ENCODE results near the gene TMC8. TPM values are rescaled to one million over a fixed set of nuclear protein-coding genes. Genes with fewer than 3 reads are reported as not detected.

The TMC8 gene
- total RNA-seq, 1 donor from 2014 or later = 0.40 TPM

DNA sequence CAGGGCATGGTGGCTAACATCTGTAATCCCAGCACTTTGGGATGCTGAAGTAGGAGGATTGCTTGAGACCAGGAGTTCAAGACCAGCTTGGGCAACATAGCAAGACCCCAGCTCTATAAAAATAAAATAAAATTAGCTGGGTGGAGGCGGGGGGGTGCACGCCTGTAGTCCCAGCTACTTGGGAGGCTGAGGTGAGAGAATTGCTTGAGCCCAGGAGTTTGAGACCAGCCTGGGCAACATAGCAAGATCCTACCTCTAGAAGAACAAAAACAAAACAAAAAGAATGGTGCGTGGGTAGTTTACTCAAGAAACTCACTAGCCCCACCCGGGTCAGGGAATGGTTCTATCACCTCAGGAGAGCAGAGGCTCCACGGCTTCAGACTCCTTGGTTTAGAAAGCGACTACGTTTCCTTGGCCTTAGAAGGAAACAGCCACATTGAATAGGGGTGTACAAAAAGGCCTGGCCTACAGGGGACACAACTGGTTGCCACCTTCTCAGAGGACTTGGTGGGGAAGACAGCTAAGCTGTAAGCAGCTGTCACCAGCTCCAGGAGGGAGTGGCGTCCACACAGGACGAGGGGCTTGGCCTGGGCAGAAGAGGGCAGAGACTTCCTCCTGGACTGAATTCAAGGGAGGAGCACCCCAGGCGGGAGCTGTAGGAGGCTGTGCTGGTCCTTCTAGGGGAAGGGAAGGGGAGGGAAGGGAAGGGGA is 55.6 kb downstream of the TMC8 start:
- Mint-ChIP-seq H3K4me3 (ENCODE audit: unreplicated experiment) (peak overlapping the region; percentile 78), H3K9me3 (ENCODE audit: low read depth) (no peaks in the 10 kb centered on the region), H3K27me3 (ENCODE audit: low read depth) (no peaks in the 10 kb centered on the region), H3K27ac (ENCODE audit: unreplicated experiment) (peak overlapping the region; percentile 17), H3K36me3 (ENCODE audit: low read depth) (peaks cover 3% of the 10 kb centered on the region), H3K4me1 (ENCODE audit: low read depth) (peaks cover 27% of the 10 kb centered on the region)
- DNase-seq (ENCODE audit: low spot score) = no peak
- TF ChIP-seq, protein P1, sequence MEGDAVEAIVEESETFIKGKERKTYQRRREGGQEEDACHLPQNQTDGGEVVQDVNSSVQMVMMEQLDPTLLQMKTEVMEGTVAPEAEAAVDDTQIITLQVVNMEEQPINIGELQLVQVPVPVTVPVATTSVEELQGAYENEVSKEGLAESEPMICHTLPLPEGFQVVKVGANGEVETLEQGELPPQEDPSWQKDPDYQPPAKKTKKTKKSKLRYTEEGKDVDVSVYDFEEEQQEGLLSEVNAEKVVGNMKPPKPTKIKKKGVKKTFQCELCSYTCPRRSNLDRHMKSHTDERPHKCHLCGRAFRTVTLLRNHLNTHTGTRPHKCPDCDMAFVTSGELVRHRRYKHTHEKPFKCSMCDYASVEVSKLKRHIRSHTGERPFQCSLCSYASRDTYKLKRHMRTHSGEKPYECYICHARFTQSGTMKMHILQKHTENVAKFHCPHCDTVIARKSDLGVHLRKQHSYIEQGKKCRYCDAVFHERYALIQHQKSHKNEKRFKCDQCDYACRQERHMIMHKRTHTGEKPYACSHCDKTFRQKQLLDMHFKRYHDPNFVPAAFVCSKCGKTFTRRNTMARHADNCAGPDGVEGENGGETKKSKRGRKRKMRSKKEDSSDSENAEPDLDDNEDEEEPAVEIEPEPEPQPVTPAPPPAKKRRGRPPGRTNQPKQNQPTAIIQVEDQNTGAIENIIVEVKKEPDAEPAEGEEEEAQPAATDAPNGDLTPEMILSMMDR (IDR thresholded peaks at IDR 0.05) = no peak

DNA sequence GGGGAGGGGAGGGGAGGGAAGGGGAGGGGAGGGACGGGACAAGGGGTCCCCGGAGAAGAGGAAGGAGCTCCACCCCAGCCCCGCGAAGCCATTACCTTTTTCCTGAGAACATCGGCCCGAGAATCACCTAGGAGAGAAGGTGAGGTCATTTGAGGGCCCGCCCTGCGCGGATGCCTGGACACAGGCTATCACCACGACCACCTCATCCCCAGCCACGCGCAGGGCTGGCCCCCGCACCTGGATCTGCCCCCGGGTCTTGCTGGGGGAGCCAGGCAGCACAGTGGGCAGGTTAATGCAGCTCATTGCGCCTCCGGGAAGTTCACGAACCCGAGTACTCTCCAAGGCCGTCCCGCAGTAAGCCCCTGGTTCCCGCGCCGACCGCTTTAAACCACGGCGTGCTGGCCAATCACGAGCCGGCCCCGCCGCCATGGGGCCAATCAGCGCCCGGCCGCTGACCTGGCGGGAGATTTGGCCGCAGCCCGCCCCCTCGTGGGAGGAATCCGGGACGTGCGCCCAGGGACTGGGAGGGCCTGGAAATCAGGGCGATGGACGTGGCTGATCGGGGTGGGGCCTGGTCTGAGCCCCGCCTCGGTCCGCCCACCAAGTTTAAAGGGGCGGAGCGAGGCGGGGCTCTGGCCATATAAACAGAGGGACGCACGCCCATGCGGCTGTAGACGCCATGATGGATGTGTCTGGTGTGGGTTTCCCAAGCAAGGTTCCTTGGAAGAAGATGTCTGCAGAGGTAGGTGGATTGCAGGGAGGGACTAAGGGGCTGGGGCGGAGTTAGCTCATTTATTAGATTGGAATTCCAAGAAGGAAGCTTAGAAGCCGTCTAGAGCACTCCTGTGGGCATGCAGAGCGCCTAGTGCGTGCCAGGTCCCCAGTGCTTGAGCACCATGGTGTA is 56.4 kb downstream of the TMC8 start, which contains the start of the genes AFMID and TK1:
Gene AFMID (plus strand): TSS at position 671 of the 904 bp plus-strand sequence. CDS start 9 bp downstream, at position 680.
Gene TK1 (minus strand): TSS at position 361 of the 904 bp plus-strand sequence. CDS start 58 bp downstream, at position 303.
- H3K27ac Mint-ChIP-seq (ENCODE audit: unreplicated experiment) = peak within 1 kb of the TSS; percentile 81
- peak; percentile 97 for DNase-seq (ENCODE audit: low spot score)
- TF ChIP-seq, protein P1 (IDR thresholded peaks at IDR 0.05) = peak; percentile 94
- H3K4me3 Mint-ChIP-seq (ENCODE audit: unreplicated experiment) = peak within 1 kb of the TSS; percentile 78
- H3K9me3 Mint-ChIP-seq (ENCODE audit: low read depth) = no peaks in the 10 kb centered on the region
- no peaks in the 10 kb centered on the region for H3K27me3 Mint-ChIP-seq (ENCODE audit: low read depth)
- H3K36me3 Mint-ChIP-seq (ENCODE audit: low read depth) = peaks cover 3% of the 10 kb centered on the region
- H3K4me1 Mint-ChIP-seq (ENCODE audit: low read depth) = peaks cover 27% of the 10 kb centered on the region

Other genes starting within 250 kb of the TMC8 start
- gene TNRC6C, start 172.1 kb upstream of the TMC8 start, total RNA-seq = 16.8 to 23.9 TPM (median 19.8 TPM) in 3 replicates
- 12.4 to 19.6 TPM (median 17.5 TPM) in 3 replicates for gene TMC6, start 2.0 kb upstream of the TMC8 start, total RNA-seq
- not detected in 3 replicates for gene C17orf99, start 15.6 kb downstream of the TMC8 start, total RNA-seq
- gene SYNGR2, start 37.8 kb downstream of the TMC8 start, total RNA-seq = 35.1 to 57.6 TPM (median 52.3 TPM) in 3 replicates
- 21.1 to 29.5 TPM (median 23.4 TPM) in 3 replicates for gene TK1, start 56.3 kb downstream of the TMC8 start, total RNA-seq
- gene AFMID, start 56.6 kb downstream of the TMC8 start, total RNA-seq = 25.5 to 31.7 TPM (median 28.3 TPM) in 3 replicates
- gene BIRC5, start 83.5 kb downstream of the TMC8 start, total RNA-seq = 10.2 to 11.6 TPM (median 10.9 TPM) in 3 replicates
- not detected in 3 replicates for gene TMEM235, start 100.9 kb downstream of the TMC8 start, total RNA-seq
- gene SOCS3, start 229.3 kb downstream of the TMC8 start, total RNA-seq = 13.6 to 26.2 TPM (median 14.4 TPM) in 3 replicates
- gene PGS1, start 247.9 kb downstream of the TMC8 start, total RNA-seq = 22.1 to 30.4 TPM (median 22.7 TPM) in 3 replicates

Data from chondrocyte (in vitro differentiated cells).